ENCODE data around the gene EPHB2.

The EPHB2 gene

DNA sequence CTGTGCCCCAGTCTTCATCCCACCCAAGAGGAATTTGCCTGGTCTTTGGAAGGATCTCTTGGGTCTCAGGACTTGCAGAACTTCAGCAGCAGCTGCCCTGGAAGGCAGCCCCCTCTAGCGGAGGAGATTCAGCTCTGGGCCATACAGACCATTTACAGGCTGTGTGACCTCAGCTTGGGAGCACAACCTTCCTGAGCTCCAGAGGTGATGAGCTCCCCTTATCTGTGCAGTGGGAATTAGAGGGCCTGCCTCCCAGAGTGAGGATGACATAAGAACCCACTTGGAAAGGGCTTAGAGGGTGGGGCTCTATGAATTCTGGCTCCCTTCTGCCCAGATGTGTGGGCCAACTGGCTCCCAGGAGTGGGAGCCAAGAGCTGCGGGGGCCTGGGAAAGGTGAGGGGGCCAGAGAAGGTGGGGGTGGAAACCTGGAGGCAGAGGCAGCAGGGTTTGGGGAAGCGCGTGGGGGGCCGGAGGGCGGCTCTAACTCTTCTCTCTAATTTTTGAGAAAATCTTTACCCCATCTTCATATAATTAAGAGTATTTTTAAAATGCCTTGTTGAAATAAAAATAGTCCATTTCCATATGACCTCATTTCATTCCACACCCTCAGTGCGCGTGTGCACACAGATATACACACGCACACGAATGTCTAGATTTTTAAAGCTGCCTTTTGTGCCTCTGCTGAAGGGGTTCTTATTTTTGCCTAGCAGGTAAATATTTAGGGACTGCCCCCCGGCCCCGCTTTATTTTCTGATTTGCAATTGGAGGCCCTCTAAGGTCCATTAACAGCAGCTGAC is 21.5 kb downstream of the EPHB2 start:
- Histone ChIP-seq H3K27me3 (ENCODE audit: control insufficient read depth, insufficient read depth, low read length) (no peaks in the 10 kb centered on the region), H3K9me3 (ENCODE audit: control insufficient read depth, low read length) (no peaks in the 10 kb centered on the region), H3K36me3 (ENCODE audit: control insufficient read depth, insufficient read depth, low read length) (no peaks in the 10 kb centered on the region), H3K4me3 (ENCODE audit: low read length) (no peak overlapping the region), H3K4me1 (ENCODE audit: control insufficient read depth, insufficient read depth, low read length) (no peaks in the 10 kb centered on the region), H3K9ac (ENCODE audit: low read length) (no peak overlapping the region)

DNA sequence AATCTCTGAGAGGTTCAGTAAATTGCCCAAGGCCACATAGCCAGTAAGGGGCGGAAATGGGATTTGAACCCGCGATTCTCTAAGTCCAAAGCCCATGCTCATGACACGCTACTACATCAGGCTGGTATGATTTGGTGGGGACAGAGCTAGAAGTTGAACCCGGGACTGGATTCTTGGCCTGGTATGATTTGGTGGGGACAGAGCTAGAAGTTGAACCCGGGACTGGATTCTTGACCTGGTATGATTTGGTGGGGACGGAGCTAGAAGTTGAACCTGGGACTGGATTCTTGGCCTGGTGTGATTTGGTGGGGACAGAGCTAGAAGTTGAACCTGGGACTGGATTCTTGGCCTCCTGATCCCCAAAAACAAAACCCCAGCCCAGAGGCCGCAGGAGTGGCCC is 23.0 kb downstream of the EPHB2 start:
- Histone ChIP-seq H3K9me3 (ENCODE audit: control insufficient read depth, low read length) (no peaks in the 10 kb centered on the region), H3K36me3 (ENCODE audit: control insufficient read depth, insufficient read depth, low read length) (no peaks in the 10 kb centered on the region), H3K4me3 (ENCODE audit: low read length) (no peak overlapping the region), H3K4me1 (ENCODE audit: control insufficient read depth, insufficient read depth, low read length) (no peaks in the 10 kb centered on the region), H3K9ac (ENCODE audit: low read length) (no peak overlapping the region), H3K27me3 (ENCODE audit: control insufficient read depth, insufficient read depth, low read length) (no peaks in the 10 kb centered on the region)

DNA sequence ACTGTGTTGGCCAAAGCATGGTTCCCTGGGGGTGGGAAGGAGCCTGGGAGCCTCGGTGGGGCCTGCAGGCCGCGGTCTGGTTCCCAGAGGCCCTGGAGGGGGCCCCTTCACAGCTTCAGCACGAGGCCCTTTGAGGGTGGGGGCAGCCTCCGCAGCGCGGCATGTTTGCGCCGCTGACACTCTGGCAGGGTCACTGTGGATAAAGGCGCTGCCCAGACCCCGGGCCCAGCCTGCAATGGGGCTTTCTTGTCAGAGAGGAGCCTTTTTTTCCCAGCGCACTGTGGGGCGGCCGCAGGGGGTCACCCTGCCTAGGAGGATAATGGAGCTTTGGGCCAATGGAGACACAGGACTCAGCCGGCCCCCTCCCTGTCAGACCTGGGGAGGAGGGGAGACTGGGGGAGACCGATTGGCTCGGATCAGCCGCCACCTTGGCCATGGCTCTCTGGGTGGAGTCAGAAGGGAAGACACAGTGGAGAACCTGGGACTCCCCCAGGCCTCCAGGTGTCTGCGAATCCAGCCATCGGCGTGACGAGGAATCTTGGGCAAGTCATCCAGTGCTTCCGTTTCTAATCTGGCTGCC is 26.0 kb downstream of the EPHB2 start:
- H3K4me3 ChIP-seq (ENCODE audit: low read length), result no peak overlapping the region
- no peak overlapping the region for H3K9ac ChIP-seq (ENCODE audit: low read length)
- H3K9me3 ChIP-seq (ENCODE audit: control insufficient read depth, low read length), result no peaks in the 10 kb centered on the region
- H3K36me3 ChIP-seq (ENCODE audit: control insufficient read depth, insufficient read depth, low read length), result no peaks in the 10 kb centered on the region
- no peaks in the 10 kb centered on the region for H3K4me1 ChIP-seq (ENCODE audit: control insufficient read depth, insufficient read depth, low read length)
- H3K27me3 ChIP-seq (ENCODE audit: control insufficient read depth, insufficient read depth, low read length), result no peaks in the 10 kb centered on the region

DNA sequence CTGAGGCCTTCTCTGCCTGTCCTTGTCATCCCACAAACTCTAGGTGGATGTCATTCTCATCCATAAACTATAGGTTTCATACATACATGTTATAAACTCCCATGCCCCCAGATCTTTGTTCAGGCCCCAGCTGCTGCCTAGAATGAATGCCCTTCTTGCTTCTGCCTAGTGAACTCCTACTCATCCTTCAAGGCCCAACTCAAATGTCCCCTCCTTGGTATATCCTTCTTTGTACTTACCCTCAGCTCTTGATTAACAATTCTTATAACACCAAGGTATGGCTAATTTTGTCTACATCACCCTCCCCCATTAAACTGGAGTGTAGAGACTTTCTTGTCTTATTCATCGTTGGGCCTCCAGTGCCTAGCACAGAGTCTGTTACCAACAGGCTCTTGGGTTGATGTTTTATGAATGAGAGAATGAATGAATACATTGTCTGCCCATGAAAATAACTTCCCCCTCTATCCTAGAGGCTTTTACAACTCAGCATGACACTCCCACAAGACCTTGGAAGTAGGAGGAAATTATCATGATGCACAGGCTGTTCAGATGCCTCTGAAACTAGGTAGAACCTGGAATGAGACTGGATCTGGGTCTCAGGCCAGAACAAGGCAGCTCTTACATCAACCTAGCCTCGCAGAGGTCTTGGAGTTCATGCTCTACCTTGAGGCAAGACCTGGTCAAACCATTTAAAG is 26.9 kb downstream of the EPHB2 start:
- Histone ChIP-seq H3K4me3 (ENCODE audit: low read length) (no peak overlapping the region), H3K9ac (ENCODE audit: low read length) (no peak overlapping the region), H3K36me3 (ENCODE audit: control insufficient read depth, insufficient read depth, low read length) (no peaks in the 10 kb centered on the region), H3K9me3 (ENCODE audit: control insufficient read depth, low read length) (no peaks in the 10 kb centered on the region), H3K27me3 (ENCODE audit: control insufficient read depth, insufficient read depth, low read length) (no peaks in the 10 kb centered on the region), H3K4me1 (ENCODE audit: control insufficient read depth, insufficient read depth, low read length) (no peaks in the 10 kb centered on the region)

DNA sequence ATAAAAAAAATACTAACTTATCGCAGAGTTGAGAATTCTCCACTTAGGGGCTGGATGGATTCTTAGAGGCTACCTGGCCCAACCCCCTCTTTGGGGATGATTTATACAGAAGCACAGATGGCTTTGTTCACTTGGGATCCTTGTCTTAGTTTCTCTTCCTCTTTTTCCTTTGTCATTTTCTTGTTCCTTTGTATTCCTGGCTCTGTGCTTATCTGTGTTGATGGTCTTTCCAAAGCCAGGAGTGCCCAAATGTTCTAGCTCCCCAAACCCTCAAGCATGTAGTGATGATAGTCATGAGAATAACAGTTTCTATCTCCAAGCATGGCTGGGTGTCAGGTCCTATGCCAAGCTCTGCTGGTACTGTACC is 27.4 kb downstream of the EPHB2 start:
- H3K27me3 ChIP-seq (ENCODE audit: control insufficient read depth, insufficient read depth, low read length), result no peaks in the 10 kb centered on the region
- no peaks in the 10 kb centered on the region for H3K9me3 ChIP-seq (ENCODE audit: control insufficient read depth, low read length)
- no peak overlapping the region for H3K4me3 ChIP-seq (ENCODE audit: low read length)
- H3K4me1 ChIP-seq (ENCODE audit: control insufficient read depth, insufficient read depth, low read length), result no peaks in the 10 kb centered on the region
- H3K9ac ChIP-seq (ENCODE audit: low read length), result no peak overlapping the region
- H3K36me3 ChIP-seq (ENCODE audit: control insufficient read depth, insufficient read depth, low read length), result no peaks in the 10 kb centered on the region

DNA sequence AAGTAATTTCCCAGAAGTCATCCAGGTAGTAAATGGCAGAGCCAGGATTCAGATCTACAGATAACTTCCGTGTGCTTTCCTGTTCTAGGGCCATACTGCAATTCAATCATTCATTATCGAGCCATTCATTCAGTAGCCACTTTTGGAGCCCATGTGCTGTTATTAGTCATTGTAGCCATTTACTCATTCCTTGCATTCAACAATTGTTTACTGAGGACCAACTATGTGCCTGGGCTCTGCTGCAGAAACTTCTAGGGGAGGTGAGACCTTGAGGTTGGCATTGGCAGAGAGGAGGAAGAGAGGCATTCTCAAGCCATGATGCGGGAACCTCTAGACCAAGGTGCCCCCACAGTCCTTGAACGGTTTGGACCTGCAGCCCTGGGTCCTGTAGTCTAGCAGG is 27.9 kb downstream of the EPHB2 start:
- H3K36me3 ChIP-seq (ENCODE audit: control insufficient read depth, insufficient read depth, low read length), result no peaks in the 10 kb centered on the region
- no peak overlapping the region for H3K9ac ChIP-seq (ENCODE audit: low read length)
- no peaks in the 10 kb centered on the region for H3K27me3 ChIP-seq (ENCODE audit: control insufficient read depth, insufficient read depth, low read length)
- no peak overlapping the region for H3K4me3 ChIP-seq (ENCODE audit: low read length)
- no peaks in the 10 kb centered on the region for H3K4me1 ChIP-seq (ENCODE audit: control insufficient read depth, insufficient read depth, low read length)
- no peaks in the 10 kb centered on the region for H3K9me3 ChIP-seq (ENCODE audit: control insufficient read depth, low read length)

DNA sequence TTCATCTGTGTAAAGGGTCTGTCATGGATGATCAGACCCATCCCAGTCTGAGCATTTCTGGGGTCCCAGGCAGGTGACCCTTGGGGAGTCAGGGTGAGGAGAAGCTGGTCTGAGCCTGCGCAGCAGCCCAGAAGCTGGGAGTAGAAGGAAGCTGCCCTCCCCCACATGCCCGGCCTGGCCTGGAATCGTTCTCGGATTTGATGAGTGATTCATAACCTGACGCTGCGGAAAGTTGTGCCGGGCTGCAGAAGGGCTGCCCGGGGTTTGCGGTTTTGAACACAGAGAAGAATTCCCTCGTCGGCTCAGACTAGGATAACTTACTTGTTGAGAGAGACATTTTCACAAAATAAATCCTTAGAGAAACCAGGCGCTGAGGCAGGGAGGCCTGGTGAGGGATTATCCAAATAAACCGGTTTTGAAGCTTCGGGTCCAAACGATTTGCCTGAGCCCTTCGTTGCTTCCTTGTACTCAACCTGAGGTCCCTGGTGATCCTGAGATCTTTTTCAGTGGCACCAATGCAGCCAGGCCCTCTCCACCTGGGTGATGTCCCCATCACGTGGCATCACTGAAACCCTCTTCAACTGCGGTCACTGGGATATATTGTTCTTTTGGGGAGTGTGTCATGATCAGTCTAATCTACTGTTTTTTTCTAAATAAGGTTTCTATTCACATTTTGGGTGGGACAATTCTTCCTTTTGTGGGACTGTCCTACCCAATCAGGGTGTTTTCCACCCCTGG is 29.2 kb downstream of the EPHB2 start:
- Histone ChIP-seq H3K9me3 (ENCODE audit: control insufficient read depth, low read length) (no peaks in the 10 kb centered on the region), H3K9ac (ENCODE audit: low read length) (no peak overlapping the region), H3K4me1 (ENCODE audit: control insufficient read depth, insufficient read depth, low read length) (no peaks in the 10 kb centered on the region), H3K36me3 (ENCODE audit: control insufficient read depth, insufficient read depth, low read length) (no peaks in the 10 kb centered on the region), H3K4me3 (ENCODE audit: low read length) (no peak overlapping the region), H3K27me3 (ENCODE audit: control insufficient read depth, insufficient read depth, low read length) (no peaks in the 10 kb centered on the region)

DNA sequence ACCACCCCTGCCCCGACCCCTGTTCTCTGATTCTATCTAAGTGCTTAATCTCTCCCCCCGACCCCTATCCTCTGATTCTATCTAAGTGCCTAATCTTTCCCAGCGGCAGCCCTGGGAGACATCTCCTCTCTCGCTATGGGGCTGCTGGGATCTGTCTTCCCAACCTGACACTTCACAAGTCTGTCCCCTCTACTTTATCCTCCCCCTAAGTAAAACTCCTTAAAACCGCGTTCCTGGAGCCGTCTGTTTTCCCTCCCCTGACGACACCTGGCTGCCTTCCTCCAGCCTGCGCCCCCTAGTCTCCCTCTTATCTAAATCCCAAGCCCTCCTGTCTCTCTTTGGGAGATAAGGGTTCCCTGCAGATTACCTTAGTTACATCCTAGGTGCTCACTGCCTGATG is 30.5 kb downstream of the EPHB2 start:
- Histone ChIP-seq H3K9me3 (ENCODE audit: control insufficient read depth, low read length) (no peaks in the 10 kb centered on the region), H3K36me3 (ENCODE audit: control insufficient read depth, insufficient read depth, low read length) (no peaks in the 10 kb centered on the region), H3K4me1 (ENCODE audit: control insufficient read depth, insufficient read depth, low read length) (peaks cover 7% of the 10 kb centered on the region), H3K27me3 (ENCODE audit: control insufficient read depth, insufficient read depth, low read length) (no peaks in the 10 kb centered on the region), H3K4me3 (ENCODE audit: low read length) (no peak overlapping the region), H3K9ac (ENCODE audit: low read length) (no peak overlapping the region)

DNA sequence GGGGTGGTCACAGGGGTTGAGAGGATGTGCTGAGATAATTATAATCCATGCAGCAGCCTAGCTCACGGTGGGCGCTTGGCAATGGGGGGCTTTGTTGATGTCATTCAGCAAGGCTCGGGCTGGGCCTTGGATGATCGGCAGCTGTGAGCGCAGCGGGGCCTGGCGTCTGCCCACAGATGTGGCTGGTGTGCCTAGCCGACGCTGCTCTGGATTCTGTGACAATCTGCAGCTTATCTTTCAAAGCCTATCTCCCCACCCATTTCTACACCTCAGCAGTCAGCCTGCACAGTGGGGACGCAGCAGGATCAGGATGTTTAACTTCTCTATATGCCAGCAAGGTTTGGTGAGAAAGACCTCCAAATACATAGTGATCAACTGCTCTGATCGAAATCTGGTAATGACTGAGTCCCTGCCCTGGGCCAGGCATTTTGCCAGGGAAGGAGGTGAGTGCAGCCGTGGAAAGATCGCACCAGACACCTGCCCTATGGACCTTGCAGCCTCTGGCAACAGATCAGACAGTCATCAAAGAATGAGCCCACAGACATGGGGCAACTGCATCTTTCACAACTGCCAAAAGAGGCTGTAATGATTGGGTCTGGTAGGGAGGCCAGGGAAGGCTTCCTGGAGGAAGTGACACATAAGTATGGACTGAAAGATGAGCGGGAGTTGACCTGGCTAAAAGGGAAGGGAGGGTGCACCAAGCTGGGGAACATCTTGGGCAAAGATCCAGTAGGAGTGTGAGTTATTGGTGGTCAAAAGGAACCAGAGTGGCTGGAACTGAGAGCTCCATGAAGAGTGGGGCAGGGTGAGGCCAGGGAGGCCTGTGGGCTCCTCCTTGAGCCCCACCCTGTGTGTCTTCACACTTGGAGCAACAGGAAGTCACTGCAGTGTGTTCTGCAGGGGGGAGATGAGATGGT is 35.3 kb downstream of the EPHB2 start:
- no peaks in the 10 kb centered on the region for H3K36me3 ChIP-seq (ENCODE audit: control insufficient read depth, insufficient read depth, low read length)
- H3K9ac ChIP-seq (ENCODE audit: low read length), result no peak overlapping the region
- no peak overlapping the region for H3K4me3 ChIP-seq (ENCODE audit: low read length)
- H3K4me1 ChIP-seq (ENCODE audit: control insufficient read depth, insufficient read depth, low read length), result peaks cover 21% of the 10 kb centered on the region
- no peaks in the 10 kb centered on the region for H3K27me3 ChIP-seq (ENCODE audit: control insufficient read depth, insufficient read depth, low read length)
- H3K9me3 ChIP-seq (ENCODE audit: control insufficient read depth, low read length), result no peaks in the 10 kb centered on the region

DNA sequence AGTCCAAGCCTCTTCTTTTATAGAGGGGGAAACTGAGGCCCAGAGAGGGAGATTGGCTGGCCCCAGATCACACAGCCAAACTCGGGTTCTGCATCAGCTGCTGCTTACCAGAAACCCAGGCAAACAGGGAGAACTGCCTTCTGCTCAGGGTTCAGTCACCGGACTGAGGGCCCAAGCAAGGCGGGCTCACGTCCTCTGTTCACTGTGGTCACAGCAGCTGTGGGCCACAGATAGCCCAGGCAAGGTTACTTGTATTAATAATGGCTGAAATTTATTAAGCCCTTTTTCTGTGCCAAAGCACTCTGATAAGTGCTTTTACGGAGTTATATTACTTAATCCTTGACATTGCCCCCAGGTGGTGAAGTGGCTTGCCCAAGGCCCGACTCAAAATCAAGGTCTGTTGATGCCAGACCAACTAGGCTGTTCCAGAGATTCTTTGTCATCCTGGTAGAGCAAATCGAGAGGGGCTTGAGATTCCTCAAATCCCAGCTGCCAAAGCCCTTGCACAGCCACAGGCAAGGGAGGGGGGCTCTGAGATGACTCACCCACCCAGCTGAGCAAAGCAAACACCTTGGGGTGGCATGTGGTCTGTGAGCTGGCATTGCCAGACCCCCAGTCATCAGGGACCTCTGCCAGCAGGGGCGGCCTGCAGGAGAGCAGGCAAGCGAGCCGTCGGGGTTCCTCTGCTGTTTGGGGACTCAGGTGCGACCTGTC is 36.5 kb downstream of the EPHB2 start:
- Histone ChIP-seq H3K9ac (ENCODE audit: low read length) (no peak overlapping the region), H3K36me3 (ENCODE audit: control insufficient read depth, insufficient read depth, low read length) (no peaks in the 10 kb centered on the region), H3K9me3 (ENCODE audit: control insufficient read depth, low read length) (no peaks in the 10 kb centered on the region), H3K4me1 (ENCODE audit: control insufficient read depth, insufficient read depth, low read length) (peaks cover 29% of the 10 kb centered on the region), H3K27me3 (ENCODE audit: control insufficient read depth, insufficient read depth, low read length) (no peaks in the 10 kb centered on the region), H3K4me3 (ENCODE audit: low read length) (no peak overlapping the region)

DNA sequence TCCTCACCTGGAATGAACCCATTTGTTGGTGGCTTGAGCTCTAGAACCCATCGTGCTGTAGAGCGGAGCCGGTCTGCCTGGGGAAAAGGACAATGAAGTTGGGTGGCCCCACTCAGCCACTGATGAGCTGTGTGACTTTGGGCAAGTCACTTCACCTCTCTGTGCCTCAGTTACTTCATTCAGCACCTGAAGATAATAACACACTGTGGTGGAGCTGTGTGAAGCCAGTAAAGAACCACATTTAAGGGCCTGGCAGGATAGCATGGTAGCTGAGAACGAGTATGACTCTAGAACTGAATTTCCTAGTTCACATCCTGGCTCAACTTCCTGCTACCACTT is 37.1 kb downstream of the EPHB2 start:
- H3K27me3 ChIP-seq (ENCODE audit: control insufficient read depth, insufficient read depth, low read length), result no peaks in the 10 kb centered on the region
- H3K4me3 ChIP-seq (ENCODE audit: low read length), result no peak overlapping the region
- H3K36me3 ChIP-seq (ENCODE audit: control insufficient read depth, insufficient read depth, low read length), result no peaks in the 10 kb centered on the region
- H3K9ac ChIP-seq (ENCODE audit: low read length), result no peak overlapping the region
- no peaks in the 10 kb centered on the region for H3K9me3 ChIP-seq (ENCODE audit: control insufficient read depth, low read length)
- peaks cover 29% of the 10 kb centered on the region for H3K4me1 ChIP-seq (ENCODE audit: control insufficient read depth, insufficient read depth, low read length)
